K562 (cell line): ENCODE measurements around the gene HSFX3. TPM values are rescaled to one million over a fixed set of nuclear protein-coding genes. Genes with fewer than 3 reads are reported as not detected.

Source experiments
- ATAC-seq: fragments of 200-7000 bp; cut with Tn5 transposase; 3 replicates; pipeline ENCODE4 v1.9.1; 2020; ENCODE audit warnings: moderate library complexity
- BruUV-seq: library from RNA; stranded (reverse); fragments of 400-500 nt; replicated peaks from 2 replicates; lab custom pipeline; 2021; lab: Mats Ljungman, UMichigan
- CTCF ChIA-PET: fragments of 300-600 bp; formaldehyde crosslinking; extraction: SDS; loops from one replicate; lab custom pipeline; 2021; ENCODE audit warnings: low intra/inter-chr PET ratio; lab: Yijun Ruan, JAX
- POLR2A ChIA-PET: fragments of 300-600, 350-650 bp; sonication (Branson Sonifier 250); formaldehyde crosslinking; extraction: SDS; loops from one replicate; lab custom pipeline; 2021; ENCODE audit warnings: antibody characterized with exemption, inconsistent platforms; lab: Yijun Ruan, JAX
- DNase-seq, 4 experiments: peaks; one replicate each; pipeline versions ENCODE4 v3.0.0 to v3.0.0-alpha.2; 2011 to 2018; ENCODE audit warnings: low spot score in 3 of 4, mixed read lengths in 3 of 4; ENCODE audit errors: extremely low read depth in 1 of 4
- FAIRE-seq: peaks from 2 replicates; lab custom pipeline; 2011; peaks lifted over from hg19 to GRCh38; lab: Jason Lieb, UNC
- H2AFZ ChIP-seq: 2 replicates; pipeline ENCODE4 v1.6.0; 2011; ENCODE audit warnings: low read depth, low read length, control low read depth, inconsistent platforms
- H3K27ac ChIP-seq: fragments of 200-600 bp; 3 replicates; pipeline ENCODE4 v1.8.0; 2011; ENCODE audit warnings: low read depth, mild to moderate bottlenecking, control low read depth, inconsistent platforms, low read length, moderate library complexity, mixed read lengths; ENCODE audit errors: extremely low read depth
- H3K27me3 ChIP-seq, 2 experiments: fragments of 300-600 bp in 1 of 2; 2 replicates in 1 of 2; 3 replicates in 1 of 2; pipeline versions ENCODE4 v1.6.0 to v1.8.0; 2011; ENCODE audit warnings: inconsistent platforms in 2 of 2, low read length in 2 of 2, mild to moderate bottlenecking in 1 of 2, mixed read lengths in 1 of 2, moderate library complexity in 1 of 2; ENCODE audit not compliant: control insufficient read depth in 2 of 2, insufficient read depth in 2 of 2
- H3K36me3 ChIP-seq: fragments of 300-600 bp; 3 replicates; pipeline ENCODE4 v1.8.0; 2011; ENCODE audit warnings: mild to moderate bottlenecking, low read length, inconsistent platforms; ENCODE audit not compliant: control insufficient read depth, insufficient read depth
- H3K4me1 ChIP-seq, 2 experiments: fragments of 200-600 bp in 1 of 2; replicated peaks in 1 of 2; 2 replicates in 1 of 2; 3 replicates in 1 of 2; pipeline versions ENCODE4 v1.5.1 to v1.8.0; 2011; ENCODE audit warnings: inconsistent platforms in 2 of 2, low read length in 2 of 2, mild to moderate bottlenecking in 1 of 2, mixed read lengths in 1 of 2, moderate library complexity in 1 of 2; ENCODE audit not compliant: control insufficient read depth in 2 of 2, insufficient read depth in 2 of 2
- H3K4me2 ChIP-seq: 2 replicates; pipeline ENCODE4 v1.6.1; 2011; ENCODE audit warnings: low read length, control low read depth, inconsistent platforms, mixed read lengths; ENCODE audit not compliant: insufficient read depth
- H3K4me3 ChIP-seq: fragments of 200-600 bp; sonication (generic), shearing (Covaris generic); 2 replicates; pipeline ENCODE4 v1.5.1; 2016; ENCODE audit warnings: control low read depth, inconsistent platforms
- H3K79me2 ChIP-seq: fragments of 200-600 bp; 3 replicates; pipeline ENCODE4 v1.8.0; 2011; ENCODE audit warnings: low read length, inconsistent platforms; ENCODE audit not compliant: control insufficient read depth, insufficient read depth
- H3K9ac ChIP-seq, 2 experiments: 2 replicates each; pipeline versions ENCODE4 v1.6.0 to v1.6.1; 2011; ENCODE audit warnings: low read depth in 2 of 2, low read length in 2 of 2, control low read depth in 1 of 2, inconsistent platforms in 1 of 2, mild to moderate bottlenecking in 1 of 2, mixed read lengths in 1 of 2; ENCODE audit not compliant: insufficient read depth in 1 of 2
- H3K9me1 ChIP-seq: one replicate; pipeline ENCODE4 v1.6.0; 2011; ENCODE audit warnings: inconsistent platforms, mild to moderate bottlenecking, low read length, moderate library complexity; ENCODE audit not compliant: control insufficient read depth, insufficient read depth
- H3K9me3 ChIP-seq: replicated peaks from 2 replicates; pipeline ENCODE4 v1.5.1; 2011; ENCODE audit warnings: low read depth, low read length, inconsistent platforms; ENCODE audit not compliant: control insufficient read depth, insufficient read depth
- H4K20me1 ChIP-seq: replicated peaks from 2 replicates; pipeline ENCODE4 v1.6.1; 2011; ENCODE audit warnings: low read length, inconsistent platforms, mixed read lengths; ENCODE audit not compliant: control insufficient read depth, insufficient read depth
- BCOR ChIP-seq: fragments of 450-650 bp; IDR thresholded peaks from 2 replicates; pipeline ENCODE4 v1.6.1; 2016
- EP300 ChIP-seq: IDR thresholded peaks from 2 replicates; pipeline ENCODE4 v1.6.1; 2012; ENCODE audit warnings: low read length, improper control_type of control experiment
- KLF1 ChIP-seq: fragments of 450-650 bp; IDR thresholded peaks from 2 replicates; pipeline ENCODE4 v1.6.1; 2016; ENCODE audit warnings: missing genetic modification characterization, missing compliant biosample characterization
- NR4A1 ChIP-seq, 2 experiments: fragments of 250-450 bp in 1 of 2; fragments of 450-650 bp in 1 of 2; sonication (Bioruptor Pico) in 1 of 2; IDR thresholded peaks; 2 replicates each; pipeline versions ENCODE4 v1.4.0 to v1.6.1; 2016 to 2020; ENCODE audit warnings: mild to moderate bottlenecking in 2 of 2, missing compliant biosample characterization in 1 of 2, missing genetic modification characterization in 1 of 2, moderate library complexity in 1 of 2
- SPI1 ChIP-seq: IDR thresholded peaks from 2 replicates; pipeline ENCODE4 v1.6.1; 2011; ENCODE audit warnings: low read depth, low read length, control low read depth, borderline replicate concordance
- WGBS: fragments of 100-300 bp; shearing (Covaris generic); methylation state at CpG from one replicate; pipeline ENCODE4 v1.1.6; 2016; ENCODE audit warnings: low coverage, mixed read lengths; ENCODE audit not compliant: insufficient coverage; ENCODE audit errors: missing lambda C conversion rate; 5-methylcytosine and 5-hydroxymethylcytosine counted together
- in situ Hi-C: fragments of 300-500 bp; cut with MboI; formaldehyde crosslinking; loops from 4 replicates; pipeline ENCODE4 v1.15.0; 2018; ENCODE audit warnings: inconsistent platforms, mixed read lengths
- intact Hi-C: fragments of 100-400 bp; cut with micrococcal nuclease; formaldehyde crosslinking; loops from 2 replicates; pipeline ENCODE4 v1.14.2; 2022
- polyA plus RNA-seq, 8 experiments: library from polyadenylated mRNA; depleted of rRNA in 4 of 8; stranded (reverse) in 5 of 8; unstranded in 3 of 8; fragments of >200 nt; fragmentation: Nextera tagmentation in 2 of 8; fragmentation: Illumina TruSeq in 1 of 8; extraction: Ambion mirVana in 2 of 8; extraction: Trizol in 1 of 8; gene quantifications; 2 replicates each; pipeline versions ENCODE4 v1.2.1 to v1.2.3, GENCODE V29; 2011 to 2014; ENCODE audit warnings: inconsistent platforms in 1 of 8, missing spikeins in 1 of 8
- total RNA-seq, 7 experiments: library from RNA; depleted of rRNA in 6 of 7; stranded (reverse); fragments of >200 nt in 6 of 7; fragmentation: Illumina TruSeq in 2 of 7; extraction: Trizol in 2 of 7; gene quantifications; 2 replicates each; pipeline versions ENCODE4 v1.2.1 to v1.2.3, GENCODE V29; 2011 to 2021; ENCODE audit warnings: low replicate concordance in 1 of 7
- TF ChIP-seq, protein P1 (sequence below): fragments of 450-650 bp; formaldehyde crosslinking; IDR thresholded peaks from 2 replicates; pipeline ENCODE4 v1.4.0; 2022; ENCODE audit warnings: missing genetic modification characterization
- TF ChIP-seq, protein P2 (sequence below): fragments of 450-650 bp; IDR thresholded peaks from 2 replicates; pipeline ENCODE4 v1.6.1; 2014; ENCODE audit warnings: low read depth, mild to moderate bottlenecking, moderate library complexity, borderline replicate concordance
- TF ChIP-seq, protein P3 (sequence below): sonication (generic); formaldehyde crosslinking; IDR thresholded peaks from 2 replicates; pipeline ENCODE4 v1.8.0; 2022; ENCODE audit warnings: mild to moderate bottlenecking, missing genetic modification reagents

The HSFX3 gene
- total and polyA plus RNA-seq, 9 of the 15 experiments (the other 6 are each of a cell fraction or from before 2014, with no cell fraction given), result 0.08 to 0.10 TPM; not detected in 7

DNA sequence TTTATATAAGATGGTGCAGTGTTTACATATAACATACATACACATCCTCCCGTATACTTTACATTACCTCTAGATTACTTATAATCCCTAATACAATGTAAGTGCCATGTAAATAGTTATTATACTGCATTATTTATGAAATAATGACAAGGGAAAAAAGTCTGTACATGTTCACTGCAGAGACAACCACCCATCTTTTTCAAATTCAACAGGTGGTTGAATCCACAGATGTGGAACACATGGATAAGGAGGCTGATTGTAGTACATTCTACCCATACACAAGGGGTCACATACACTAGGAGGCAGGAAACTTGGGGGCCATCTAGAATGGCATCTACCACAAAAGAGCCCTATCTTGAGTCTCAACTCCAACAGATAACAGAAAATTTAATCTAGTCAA is 41.3 kb downstream of the HSFX3 start:
- H2AFZ ChIP-seq, result no peak overlapping the region
- no peaks in the 10 kb centered on the region; the same call in 1 of the 2 replicates for H4K20me1 ChIP-seq
- H3K9me3 ChIP-seq, result no peaks in the 10 kb centered on the region
- H3K9me1 ChIP-seq, result peaks cover 4% of the 10 kb centered on the region
- peaks cover 0 to 7% of the 10 kb centered on the region in 2 experiments; a peak in 3 of 5 replicates for H3K27me3 ChIP-seq
- POLR2A ChIA-PET, result no interaction called here
- no peaks in the 10 kb centered on the region for H3K79me2 ChIP-seq
- ATAC-seq, result no peak
- TF ChIP-seq KLF1 (tag) (no peak), BCOR (no peak), EP300 (no peak), NR4A1 (CRISPR knock-in tag; IDR thresholded peaks at IDR 0.05) (no peak), NR4A1 (tag; IDR thresholded peaks at IDR 0.05) (no peak), SPI1 (no peak)
- TF ChIP-seq, protein P1, sequence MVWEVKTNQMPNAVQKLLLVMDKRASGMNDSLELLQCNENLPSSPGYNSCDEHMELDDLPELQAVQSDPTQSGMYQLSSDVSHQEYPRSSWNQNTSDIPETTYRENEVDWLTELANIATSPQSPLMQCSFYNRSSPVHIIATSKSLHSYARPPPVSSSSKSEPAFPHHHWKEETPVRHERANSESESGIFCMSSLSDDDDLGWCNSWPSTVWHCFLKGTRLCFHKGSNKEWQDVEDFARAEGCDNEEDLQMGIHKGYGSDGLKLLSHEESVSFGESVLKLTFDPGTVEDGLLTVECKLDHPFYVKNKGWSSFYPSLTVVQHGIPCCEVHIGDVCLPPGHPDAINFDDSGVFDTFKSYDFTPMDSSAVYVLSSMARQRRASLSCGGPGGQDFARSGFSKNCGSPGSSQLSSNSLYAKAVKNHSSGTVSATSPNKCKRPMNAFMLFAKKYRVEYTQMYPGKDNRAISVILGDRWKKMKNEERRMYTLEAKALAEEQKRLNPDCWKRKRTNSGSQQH (CRISPR knock-in tag), result no peak
- TF ChIP-seq, protein P2, sequence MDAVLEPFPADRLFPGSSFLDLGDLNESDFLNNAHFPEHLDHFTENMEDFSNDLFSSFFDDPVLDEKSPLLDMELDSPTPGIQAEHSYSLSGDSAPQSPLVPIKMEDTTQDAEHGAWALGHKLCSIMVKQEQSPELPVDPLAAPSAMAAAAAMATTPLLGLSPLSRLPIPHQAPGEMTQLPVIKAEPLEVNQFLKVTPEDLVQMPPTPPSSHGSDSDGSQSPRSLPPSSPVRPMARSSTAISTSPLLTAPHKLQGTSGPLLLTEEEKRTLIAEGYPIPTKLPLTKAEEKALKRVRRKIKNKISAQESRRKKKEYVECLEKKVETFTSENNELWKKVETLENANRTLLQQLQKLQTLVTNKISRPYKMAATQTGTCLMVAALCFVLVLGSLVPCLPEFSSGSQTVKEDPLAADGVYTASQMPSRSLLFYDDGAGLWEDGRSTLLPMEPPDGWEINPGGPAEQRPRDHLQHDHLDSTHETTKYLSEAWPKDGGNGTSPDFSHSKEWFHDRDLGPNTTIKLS, result no peak
- TF ChIP-seq, protein P3, sequence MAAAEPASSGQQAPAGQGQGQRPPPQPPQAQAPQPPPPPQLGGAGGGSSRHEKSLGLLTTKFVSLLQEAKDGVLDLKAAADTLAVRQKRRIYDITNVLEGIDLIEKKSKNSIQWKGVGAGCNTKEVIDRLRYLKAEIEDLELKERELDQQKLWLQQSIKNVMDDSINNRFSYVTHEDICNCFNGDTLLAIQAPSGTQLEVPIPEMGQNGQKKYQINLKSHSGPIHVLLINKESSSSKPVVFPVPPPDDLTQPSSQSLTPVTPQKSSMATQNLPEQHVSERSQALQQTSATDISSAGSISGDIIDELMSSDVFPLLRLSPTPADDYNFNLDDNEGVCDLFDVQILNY (CRISPR knock-in tag), result no peak
- TF ChIP-seq, all 486 proteins: peak for 0
- H3K27ac ChIP-seq, result no peak overlapping the region
- H3K36me3 ChIP-seq, result no peaks in the 10 kb centered on the region
- H3K4me1 ChIP-seq, result peaks cover 14 to 17% of the 10 kb centered on the region in 2 experiments; a peak in 4 of 5 replicates
- DNase-seq, result no peak
- intact Hi-C loops (loop anchor here (5.0 kb wide), 1 partner anchor 34 kb away; the partner anchor contains the start of gene EOLA1), in situ Hi-C loops (loop anchor here (25.0 kb wide), 1 partner anchor 129 kb away; the partner anchor contains the start of gene TMEM185A)
- FAIRE-seq, result no peak
- H3K4me2 ChIP-seq, result no peak overlapping the region
- CTCF ChIA-PET, result no interaction called here
- H3K4me3 ChIP-seq, result no peak overlapping the region
- no peak overlapping the region for H3K9ac ChIP-seq
- 10% methylated on average over 1 of the region's 1 CpG for WGBS
- no TSS peak for BruUV-seq
